HG02970 (cell line): ENCODE data around the gene AHSG.

Experiments used
- ATAC-seq: cut with Tn5 transposase; IDR thresholded peaks from one replicate; pipeline ENCODE4 v1.9.1; 2021; ENCODE audit warnings: mild to moderate bottlenecking, moderate library complexity, moderate number of reproducible peaks; ENCODE audit not compliant: unreplicated experiment, low FRiP score

The AHSG gene

GRCh38 chr3:186670155-186670554 lies 57.3 kb downstream of the AHSG start:
- ATAC-seq = no peak
